GM19324 (cell line): ENCODE measurements around the gene SIK2.

ENCODE experiments used
- ATAC-seq: cut with Tn5 transposase; IDR thresholded peaks from one replicate; pipeline ENCODE4 v1.9.1; 2021; ENCODE audit warnings: mild to moderate bottlenecking, moderate library complexity; ENCODE audit not compliant: unreplicated experiment, low FRiP score

Gene SIK2

DNA sequence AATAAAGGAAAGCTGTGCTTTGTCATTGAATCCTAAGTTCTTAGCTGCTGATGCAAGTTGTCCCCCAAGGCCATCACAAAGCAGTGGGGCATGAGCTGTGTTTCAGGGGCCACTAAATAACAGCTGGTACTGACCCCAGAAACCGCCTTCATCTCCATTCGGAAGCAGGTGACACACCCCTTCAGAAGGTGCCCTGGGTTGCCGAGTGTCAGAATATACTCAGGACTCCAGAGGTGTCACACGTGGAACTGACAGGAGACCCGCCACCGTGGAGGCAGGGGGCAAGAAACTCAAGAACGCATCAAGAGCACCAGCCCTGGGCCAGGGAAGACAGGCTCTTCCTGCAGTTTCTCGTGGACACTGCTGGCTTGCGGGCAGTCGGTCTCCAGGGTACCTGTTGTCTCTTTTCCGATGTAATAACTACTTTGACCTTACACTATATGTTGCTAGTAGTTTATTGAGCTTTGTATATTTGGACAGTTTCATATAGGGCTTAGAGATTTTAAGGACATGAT is 122.4 kb downstream of the SIK2 start:
- ATAC-seq: no peak

DNA sequence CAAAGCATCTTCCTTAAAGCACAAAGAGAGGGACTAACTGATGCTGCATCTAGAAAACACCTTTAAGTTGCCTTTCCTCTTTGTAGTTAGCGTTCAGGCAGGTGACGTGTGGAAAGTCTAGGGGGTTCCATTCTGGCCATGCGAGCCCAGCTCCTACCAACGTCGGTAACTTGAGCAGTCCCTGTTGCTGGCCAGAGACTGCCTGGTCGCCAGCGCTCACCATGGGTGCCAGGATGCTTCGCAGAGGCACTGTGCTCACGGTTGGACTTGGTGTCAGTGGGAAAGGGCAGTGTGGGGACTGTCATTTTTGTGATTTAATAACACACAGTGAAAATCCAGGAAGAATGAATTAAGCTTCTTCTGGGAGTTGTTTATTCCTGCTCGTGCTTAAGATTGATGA is 123.4 kb downstream of the SIK2 start:
- no peak for ATAC-seq

DNA sequence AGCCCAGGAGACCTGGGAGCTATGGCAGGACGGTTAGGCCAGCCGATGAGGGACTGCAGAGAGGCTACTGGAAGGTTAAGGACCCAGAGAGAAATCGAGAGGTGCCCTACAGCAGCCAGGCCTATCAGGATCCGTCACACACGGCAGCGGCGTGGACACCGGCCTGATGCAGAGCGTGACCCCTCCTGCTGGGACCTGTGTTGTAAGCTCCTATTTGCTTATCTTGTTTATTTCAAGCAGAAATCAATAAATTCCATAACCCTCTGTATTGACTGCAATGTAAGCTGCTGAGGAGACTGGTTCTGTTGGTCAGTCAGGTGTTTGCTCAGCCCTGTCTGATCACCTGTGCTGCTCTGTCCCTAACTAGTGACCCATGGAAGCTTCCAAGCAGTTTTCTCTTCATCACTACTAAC is 124.1 kb downstream of the SIK2 start:
- no peak for ATAC-seq

DNA sequence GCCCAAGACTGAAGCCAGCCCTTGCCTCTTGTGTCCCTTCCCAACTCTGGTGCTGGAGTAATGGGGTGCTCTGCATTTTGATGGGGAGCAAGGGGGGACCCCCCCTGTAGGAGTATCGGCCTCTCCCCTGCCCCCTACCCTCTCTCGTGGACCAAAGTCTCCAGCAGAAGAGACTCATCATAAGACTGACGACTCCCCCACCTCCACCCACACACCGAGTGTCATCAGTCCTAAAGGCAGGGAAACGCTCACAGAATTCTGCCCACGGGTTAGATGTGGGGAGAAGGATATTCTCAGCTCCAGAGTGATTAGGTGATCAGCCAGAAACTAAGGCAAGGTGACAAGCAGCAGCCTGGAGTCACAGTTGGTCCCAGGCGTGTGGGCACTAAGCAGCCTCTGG is 125.2 kb downstream of the SIK2 start:
- no peak for ATAC-seq

DNA sequence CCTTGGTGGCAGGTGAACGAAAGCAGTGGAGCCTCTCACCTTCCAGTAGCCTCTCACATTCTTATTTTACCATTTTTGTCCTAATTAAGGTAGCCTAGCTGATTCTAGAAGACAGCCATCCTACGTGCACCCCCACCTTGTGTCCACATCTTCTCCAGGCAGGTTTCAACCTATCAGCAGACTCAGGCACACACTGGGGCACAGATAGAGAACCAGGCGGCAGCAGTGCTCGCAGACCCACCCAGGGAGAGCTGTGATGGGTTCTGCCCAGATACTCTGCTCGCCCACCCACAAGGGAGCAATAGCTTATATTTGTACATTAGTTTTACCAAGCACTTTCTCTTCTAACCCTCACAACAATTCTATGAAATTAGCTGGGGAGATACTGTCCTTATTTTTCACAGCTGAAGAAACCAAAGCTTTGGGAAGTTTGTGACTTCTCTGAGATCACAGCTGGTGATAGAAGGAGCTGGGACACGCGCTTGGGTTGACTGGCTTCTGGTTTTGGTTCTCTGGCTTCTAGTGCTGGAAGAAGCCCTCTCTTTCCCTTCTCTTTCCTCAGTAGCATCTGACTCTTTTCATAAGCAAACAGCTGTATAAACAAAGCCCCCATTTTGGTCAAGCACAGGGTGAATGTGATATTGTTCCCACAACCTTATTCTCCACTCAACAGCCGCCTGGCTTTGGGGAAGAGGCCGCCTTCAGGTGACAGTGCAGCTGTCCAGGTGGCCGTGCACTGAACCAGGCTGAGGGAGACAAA is 127.0 kb downstream of the SIK2 start:
- ATAC-seq: no peak

DNA sequence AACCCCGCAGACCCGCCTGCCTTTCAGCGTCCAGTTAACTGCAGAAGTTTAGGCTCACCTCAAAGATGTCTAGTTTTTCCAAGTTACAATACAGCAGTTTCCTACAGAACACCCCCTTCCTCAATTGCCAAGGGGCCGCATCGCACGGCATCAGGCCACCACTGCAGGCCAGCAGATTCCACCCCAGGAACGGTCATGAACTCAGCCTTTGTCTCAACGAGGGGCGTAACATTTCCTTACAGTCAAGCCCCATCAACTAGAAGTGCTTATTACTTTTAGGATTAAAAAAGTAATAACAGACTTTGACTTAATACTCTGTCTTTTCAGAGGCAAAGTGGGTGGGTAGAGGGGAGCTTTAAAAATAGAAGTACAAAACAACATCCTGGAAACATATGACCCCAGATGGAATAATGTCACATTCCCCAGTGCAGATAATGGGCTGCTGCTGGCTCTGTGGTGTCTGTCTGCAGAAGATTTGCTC is 127.6 kb downstream of the SIK2 start:
- ATAC-seq: no peak

DNA sequence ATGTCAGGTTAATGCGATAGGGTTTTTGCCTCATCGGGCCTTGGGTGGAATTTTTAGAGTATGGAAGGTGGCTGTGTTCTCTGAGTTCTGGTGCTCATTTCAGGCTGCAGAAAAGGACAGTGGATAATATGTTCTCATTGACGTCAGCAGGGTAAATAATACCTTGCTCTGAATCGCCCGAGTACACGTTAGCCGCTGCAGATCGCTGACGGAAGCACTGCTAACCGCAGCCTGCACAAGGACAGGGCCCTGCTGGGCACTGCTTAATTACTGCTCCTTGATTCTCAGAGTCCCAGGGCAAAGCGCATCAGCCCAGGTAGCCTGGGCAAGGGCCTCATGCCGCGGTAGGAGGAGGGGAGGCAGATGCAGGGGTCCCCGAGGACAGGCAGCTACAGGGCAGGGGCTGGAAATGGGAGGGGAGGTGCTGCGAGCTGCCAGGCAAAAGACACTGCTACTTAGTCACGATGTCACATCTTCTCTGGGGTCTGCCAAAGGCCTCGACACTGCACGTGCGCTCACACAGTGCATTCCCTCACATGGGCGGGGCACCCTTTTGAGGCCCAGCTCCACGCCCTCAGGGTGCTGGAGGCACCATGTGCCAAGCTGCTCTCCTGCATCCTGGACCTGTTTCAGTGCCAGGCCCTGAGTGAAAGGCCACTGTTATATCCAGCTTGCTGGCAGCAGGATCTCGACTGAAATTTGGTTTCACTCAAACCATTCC is 128.8 kb downstream of the SIK2 start:
- no peak for ATAC-seq

DNA sequence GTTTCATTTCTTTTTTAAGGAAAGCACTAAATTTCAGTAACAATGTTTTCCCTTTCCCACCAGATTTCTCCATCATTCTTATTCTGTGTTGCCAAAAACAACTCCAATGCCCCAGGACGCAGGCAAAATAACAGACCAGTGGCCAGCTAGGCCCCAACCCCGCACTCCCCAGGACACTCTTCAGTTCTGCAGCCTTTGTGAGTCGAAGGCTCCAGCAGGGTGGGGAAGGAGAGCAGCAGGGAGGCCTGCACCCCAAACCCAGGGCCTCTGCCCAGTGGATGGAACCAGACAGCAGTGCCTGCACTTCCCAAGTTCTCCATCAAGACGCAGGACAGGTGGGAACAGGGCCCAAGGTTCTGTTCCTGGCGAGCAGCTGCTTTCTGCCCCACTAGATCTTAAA is 129.6 kb downstream of the SIK2 start:
- ATAC-seq: no peak

DNA sequence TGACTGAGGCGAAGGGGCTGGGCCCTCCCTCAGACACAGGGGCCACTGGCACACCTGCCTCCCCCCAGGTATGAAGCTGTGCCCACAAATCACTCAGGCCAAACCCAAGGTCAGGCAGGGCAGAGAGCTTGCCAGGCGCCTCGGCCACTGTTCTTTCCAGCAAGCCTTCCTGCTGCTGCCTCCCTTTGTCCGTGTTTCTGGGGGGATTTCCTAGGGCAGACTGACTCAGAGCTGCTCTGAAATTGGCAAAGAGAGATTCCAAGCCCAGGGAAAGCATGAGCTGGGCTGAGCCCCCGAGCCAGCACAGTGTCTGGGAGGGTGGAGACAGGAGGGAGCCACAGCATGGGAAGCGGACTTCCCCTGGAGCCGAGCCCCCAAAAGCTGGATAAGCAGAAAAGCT is 130.8 kb downstream of the SIK2 start:
- no peak for ATAC-seq

DNA sequence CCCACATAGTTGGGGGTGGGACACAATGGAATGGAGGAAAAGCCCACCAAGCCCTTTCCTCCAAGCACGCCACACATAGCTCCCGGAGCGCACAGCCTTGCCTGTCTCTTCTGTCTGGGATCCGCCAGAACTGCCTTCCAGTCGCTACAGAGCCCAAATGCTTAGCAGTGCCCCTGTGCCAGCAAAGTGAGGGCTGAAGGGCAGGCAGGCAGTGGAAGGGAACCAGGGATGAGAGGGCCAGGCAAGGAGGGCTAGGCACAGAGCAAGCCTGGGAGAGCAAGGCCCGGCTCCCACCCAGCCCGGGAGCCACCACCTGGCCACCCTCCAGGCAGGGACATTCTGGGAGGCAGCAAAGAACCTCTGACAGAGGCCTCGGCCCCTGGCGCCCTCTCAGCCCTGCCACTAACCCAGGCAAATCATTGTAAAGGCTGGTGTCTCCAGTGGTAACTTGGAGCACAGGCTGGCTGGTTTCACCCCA is 131.4 kb downstream of the SIK2 start:
- no peak for ATAC-seq

DNA sequence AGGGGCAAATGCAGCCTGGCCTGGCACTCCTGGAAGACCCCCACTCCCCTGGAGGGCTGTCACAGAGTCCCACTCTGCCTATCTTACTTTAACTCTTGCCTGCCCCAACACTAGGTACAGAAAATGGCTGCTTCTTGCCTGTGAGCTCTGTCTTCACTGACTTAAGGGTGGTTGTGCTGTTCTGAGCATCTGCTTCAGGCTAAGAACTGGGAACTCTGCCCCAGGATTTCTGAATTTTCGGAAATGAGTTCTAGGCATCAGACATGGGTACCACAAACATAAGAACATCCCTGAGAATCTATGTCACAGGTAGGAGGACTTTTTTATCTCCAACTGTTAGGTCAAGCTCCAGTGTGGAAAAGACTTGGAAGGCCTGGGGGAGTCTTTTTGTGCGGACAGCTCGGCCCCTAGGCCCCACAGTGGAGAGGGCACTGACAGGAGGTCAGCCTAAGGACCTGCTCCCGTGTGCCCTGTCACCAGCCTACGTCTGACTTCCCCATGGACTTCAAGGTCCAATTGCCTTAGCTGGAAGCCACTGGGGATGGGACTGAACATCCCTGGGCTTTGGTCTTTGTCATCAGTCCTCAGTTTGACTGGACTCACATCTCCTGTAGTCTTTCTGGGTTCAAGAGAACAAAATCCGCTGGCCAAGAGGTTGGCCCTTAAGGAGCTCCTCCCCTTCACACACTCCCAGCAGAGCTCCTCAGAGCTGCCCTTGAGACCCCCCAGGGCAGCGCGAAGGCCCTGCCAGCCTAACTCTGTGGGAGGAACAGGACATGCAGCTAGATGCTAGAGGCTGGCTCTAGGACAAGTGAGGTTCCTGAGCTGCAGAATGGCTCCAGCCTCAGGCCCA is 132.1 kb downstream of the SIK2 start:
- no peak for ATAC-seq

DNA sequence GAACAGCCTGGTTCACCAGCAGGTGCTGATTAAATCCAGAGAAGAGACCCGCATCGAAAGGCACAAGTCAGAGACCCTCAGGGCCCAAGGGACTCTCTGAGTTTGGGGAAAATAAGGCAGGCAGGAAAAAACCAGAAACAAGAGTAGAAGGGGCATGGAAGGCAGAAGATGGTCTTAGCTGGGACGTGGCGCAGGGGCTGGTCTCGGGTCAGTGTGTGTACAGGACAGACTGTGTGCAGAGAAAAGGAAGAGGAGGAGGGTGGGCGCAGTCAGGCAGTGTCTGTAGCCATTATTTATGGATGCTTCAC is 132.7 kb downstream of the SIK2 start:
- ATAC-seq: no peak

DNA sequence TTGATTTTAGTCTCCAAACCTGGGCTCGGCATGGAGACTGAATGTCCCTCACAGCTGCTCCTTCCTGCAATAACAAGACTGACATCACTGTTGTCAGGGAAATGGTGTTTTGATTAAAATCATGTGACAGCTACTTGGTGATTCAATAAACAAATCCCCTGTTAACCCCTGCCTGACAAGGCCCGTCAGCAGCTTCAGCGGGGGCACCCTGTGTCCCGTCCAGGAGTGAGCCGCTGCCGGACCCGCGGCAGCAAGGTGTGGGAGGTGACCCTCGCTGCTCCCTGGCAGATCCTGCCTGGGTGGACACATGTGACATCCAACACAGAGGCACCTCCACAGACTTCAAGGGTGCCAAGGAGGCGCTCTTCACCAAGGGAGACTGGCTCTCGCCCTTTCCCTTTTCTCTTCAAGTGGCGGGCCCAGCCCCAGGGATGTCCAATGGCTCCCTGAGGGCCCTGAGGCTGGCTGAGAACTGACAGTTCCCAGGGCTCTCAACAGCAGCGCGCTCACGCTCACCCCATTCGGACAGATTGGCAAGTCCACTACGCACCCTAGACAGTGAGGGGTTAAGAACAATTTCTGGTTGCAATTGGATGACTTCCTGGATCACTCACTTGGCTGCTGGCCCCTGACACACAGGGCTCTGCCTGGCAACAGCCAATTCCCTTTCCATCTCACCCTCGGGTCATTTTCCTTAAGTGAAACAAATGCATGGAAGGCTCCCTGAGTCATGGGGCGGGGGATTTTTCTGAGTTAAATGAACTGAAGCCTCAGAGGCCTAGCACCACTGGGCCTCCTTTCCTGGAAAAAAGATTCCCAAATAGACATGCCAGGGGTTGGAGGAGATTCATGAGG is 133.2 kb downstream of the SIK2 start:
- no peak for ATAC-seq

DNA sequence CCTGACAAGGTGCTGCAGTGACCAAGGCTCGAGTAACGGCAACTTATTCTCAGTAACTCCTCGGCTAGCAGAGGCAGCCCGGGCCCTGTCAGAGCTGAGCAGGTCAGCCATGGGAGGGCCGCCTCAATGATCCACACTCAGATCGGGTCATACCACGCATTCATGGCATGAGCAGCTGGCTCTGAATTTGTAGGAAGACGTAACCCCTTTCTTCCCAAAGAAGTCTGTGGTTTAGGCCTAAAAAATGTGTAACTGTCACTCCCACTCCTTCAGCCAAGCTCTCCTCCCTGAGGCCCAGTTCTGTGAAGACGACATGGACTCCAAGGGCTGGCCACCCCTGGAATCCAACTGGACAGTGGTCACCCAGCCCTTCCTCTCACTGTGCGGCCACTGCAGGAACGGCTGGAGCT is 133.9 kb downstream of the SIK2 start:
- no peak for ATAC-seq

DNA sequence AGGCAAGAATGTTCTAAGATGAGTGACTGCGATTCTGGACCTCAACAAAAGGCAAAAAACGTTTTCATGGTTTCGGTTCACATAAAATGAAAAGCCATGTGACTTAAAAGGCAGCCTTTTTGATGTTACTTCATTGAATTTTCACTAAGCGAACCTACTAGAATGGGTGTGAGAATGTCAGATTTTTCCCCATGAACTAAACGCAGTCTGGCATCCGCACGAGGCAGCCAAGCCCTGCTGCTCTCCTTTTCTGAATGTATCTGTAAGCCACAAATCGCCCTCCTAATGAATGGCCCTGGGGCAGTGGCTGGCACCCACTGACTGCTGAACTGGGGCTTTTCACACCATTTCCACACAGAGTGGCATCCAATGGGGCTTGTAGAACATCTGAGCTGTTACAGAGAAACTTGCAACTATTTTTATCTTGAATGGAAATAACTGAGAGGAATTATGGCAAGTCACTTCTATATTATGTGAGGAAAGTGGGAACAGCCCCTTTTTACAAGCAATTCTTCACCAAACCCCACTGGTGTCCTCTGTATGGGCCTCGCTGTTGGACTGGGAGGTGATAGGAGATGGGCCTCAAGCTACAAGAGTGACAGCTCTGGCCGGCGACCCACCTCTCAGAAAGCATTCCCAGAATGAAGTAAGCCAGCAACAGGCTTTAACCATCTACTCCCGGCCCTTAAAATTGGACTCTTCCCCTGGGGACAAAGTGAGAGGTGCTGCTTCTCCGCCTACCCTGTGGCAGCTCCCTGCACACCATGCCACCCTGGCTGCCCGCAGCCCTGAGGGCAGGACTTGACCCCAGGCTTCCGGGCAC is 134.6 kb downstream of the SIK2 start:
- ATAC-seq: no peak

DNA sequence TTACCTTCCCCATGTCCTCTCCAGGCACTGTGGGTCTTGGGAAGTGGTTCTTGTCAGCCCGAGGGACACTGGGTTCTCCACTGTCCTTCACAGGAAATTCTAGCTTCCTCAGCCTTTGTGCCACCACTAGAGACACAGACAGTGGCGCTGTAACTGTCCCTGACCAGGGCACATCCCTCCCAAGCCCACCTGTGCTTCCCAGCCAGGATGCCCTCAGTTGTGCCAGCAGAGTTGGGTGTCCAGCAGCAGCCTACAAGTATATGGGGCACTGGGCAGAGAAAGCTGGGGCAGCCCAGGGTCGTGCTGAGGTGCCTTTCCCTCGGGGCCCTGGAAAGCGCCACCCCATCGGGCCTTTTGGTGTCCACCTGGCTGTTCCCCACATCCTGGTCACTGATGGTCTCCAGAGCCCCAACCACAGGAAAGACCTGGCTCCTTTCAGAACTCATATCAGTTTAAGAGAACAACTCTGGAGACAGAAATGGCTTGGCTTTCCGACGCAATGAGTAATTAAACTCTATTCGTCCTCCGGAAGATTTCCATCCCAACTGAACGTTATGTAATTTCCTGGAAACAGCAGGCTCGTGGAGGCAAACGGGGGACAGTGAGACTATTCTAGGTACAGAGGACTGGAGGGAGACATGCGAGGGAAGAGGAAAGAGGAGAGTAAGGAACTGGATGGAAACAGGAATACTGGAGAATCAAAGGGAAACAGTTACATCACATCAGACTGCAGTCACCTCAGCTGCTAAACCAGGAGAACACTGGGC is 135.4 kb downstream of the SIK2 start:
- no peak for ATAC-seq

DNA sequence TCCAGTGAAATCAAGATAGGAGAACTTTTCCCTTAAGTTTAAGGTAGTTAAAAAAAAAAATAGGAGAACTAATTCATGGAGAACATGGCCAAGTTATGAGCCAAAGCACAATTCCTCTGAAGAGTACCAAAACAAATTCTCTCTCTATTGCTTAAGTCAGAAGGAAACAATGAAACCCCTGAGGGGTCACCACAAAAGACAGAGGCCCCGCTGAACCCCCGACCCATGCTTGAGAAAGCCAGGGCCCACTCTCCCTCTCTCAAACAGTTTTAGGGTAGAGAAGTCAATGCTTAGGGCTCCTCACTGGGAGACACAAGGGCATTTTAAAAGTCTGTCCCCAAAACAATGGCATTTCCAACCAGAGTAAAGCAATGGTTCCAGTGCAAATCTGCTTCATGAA is 137.1 kb downstream of the SIK2 start:
- no peak for ATAC-seq

DNA sequence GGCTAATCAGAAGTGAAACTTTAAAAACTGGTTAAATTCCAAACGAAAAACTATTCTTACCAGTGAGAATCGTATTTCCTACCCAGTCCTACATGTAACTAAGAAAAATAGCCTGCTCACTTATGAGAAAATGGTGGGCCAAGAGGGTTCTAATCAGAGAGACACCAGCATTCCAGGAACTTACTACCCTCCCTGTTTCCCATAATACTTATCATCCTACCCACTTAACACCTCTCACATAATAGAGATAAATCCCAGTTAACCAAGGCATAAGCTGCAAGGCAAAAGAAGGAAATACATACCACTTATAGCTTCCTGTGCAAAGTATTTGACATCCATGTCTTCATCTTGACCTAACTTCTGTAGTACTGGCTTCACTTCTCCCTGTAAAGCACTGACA is 139.5 kb downstream of the SIK2 start:
- ATAC-seq: no peak
